Measurements from ENCODE around the gene COX5B.

DNA sequence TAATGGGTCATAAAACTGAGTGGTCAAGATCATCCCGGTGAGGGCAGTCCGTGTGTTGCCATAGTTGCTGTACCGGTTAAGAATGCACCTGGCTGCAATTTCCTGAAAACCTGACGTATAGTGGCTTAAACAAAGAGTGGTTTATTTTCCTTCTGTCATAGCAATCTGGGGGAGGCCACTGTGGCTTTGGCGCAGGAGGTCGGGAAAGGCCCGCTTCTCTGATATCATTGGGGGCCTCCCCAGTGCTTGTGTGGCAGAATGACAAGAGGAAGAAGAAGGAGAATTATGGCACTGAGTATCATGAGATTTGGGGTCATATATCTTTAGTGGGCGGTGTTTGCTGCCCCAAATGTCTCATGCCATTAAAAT, 28.0 kb downstream of the COX5B start:
- TF ChIP-seq, protein P1, sequence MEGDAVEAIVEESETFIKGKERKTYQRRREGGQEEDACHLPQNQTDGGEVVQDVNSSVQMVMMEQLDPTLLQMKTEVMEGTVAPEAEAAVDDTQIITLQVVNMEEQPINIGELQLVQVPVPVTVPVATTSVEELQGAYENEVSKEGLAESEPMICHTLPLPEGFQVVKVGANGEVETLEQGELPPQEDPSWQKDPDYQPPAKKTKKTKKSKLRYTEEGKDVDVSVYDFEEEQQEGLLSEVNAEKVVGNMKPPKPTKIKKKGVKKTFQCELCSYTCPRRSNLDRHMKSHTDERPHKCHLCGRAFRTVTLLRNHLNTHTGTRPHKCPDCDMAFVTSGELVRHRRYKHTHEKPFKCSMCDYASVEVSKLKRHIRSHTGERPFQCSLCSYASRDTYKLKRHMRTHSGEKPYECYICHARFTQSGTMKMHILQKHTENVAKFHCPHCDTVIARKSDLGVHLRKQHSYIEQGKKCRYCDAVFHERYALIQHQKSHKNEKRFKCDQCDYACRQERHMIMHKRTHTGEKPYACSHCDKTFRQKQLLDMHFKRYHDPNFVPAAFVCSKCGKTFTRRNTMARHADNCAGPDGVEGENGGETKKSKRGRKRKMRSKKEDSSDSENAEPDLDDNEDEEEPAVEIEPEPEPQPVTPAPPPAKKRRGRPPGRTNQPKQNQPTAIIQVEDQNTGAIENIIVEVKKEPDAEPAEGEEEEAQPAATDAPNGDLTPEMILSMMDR (IDR thresholded peaks at IDR 0.05; ENCODE audit: insufficient read depth, low read depth, low read length): no peak
- no peak for TF ChIP-seq EZH2 (IDR thresholded peaks at IDR 0.05; ENCODE audit: insufficient read depth, low read length)

Data from astrocyte (in vitro differentiated cells and primary cell).